Heart right ventricle (tissue), 16 donors: Measurements from ENCODE around the gene ZGRF1. TPM values are rescaled to one million over a fixed set of nuclear protein-coding genes. Genes with fewer than 3 reads are reported as not detected.

Experiments used
- ATAC-seq, 8 donors: fragments of 200-7000 bp; cut with Tn5 transposase; one replicate each; pipeline ENCODE4 v1.9.1; 2020; ENCODE audit warnings: mild to moderate bottlenecking in 8 of 8, moderate library complexity in 8 of 8, moderate number of reproducible peaks in 1 of 8
- DNase-seq, 2 donors: peaks; one replicate each; pipeline ENCODE4 v3.0.0-alpha.2; 2020
- H3K27ac ChIP-seq, 10 donors: fragments of 200-600 bp; sonication (generic) in 2 of 10; one replicate each; pipeline versions ENCODE4 v1.5.0 to v1.8.0; 2020 to 2022; ENCODE audit warnings: mild to moderate bottlenecking in 3 of 10
- H3K27me3 ChIP-seq, 7 donors: fragments of 200-600 bp; one replicate each; pipeline ENCODE4 v1.8.0; 2021 to 2022; ENCODE audit warnings: mild to moderate bottlenecking in 2 of 7
- H3K36me3 ChIP-seq, 9 donors: fragments of 200-600 bp; sonication (generic) in 1 of 9; one replicate each; pipeline versions ENCODE4 v1.5.0 to v1.8.0; 2020 to 2022; ENCODE audit warnings: mild to moderate bottlenecking in 2 of 9
- H3K4me1 ChIP-seq, 9 donors: fragments of 200-600 bp; sonication (generic) in 1 of 9; one replicate each; pipeline versions ENCODE4 v1.5.0 to v1.8.0; 2020 to 2022; ENCODE audit warnings: mild to moderate bottlenecking in 4 of 9
- H3K4me3 ChIP-seq, 10 donors: fragments of 200-600 bp; sonication (generic) in 2 of 10; one replicate each; pipeline versions ENCODE4 v1.5.0 to v1.8.0; 2020 to 2022; ENCODE audit warnings: mild to moderate bottlenecking in 7 of 10, moderate library complexity in 2 of 10
- H3K9me3 ChIP-seq, 11 donors: fragments of 200-600 bp in 10 of 11; sonication (generic) in 2 of 11; one replicate each; pipeline versions ENCODE4 v1.5.0 to v1.8.0; 2013 to 2022; ENCODE audit warnings: mild to moderate bottlenecking in 2 of 11, control low read depth in 1 of 11, moderate library complexity in 1 of 11
- WGBS, 2 donors: extraction: QIAGEN DNeasy Blood & Tissue Kit; methylation state at CpG; one replicate each; pipeline ENCODE4 v1.1.7; 2013; ENCODE audit warnings: inconsistent platforms in 1 of 2; 5-methylcytosine and 5-hydroxymethylcytosine counted together
- intact Hi-C, 10 donors: fragments of 100-400 bp; cut with DNase I; formaldehyde crosslinking; loops; one replicate each; pipeline versions ENCODE4 v1.11.1 to v1.14.2; 2022
- polyA plus RNA-seq, 2 donors: library from polyadenylated mRNA; stranded (reverse); fragments of 200-250 nt; gene quantifications; one replicate each; pipeline ENCODE4 v1.2.3, GENCODE V29; 2013
- total RNA-seq, 10 donors: library from RNA; stranded (reverse); fragmentation: NEBNext Ultra II Directional in 3 of 10; extraction: Animal tissue kit (Norgen Biotek cat#: 25700) in 3 of 10; gene quantifications; one replicate each; pipeline versions ENCODE4 v1.2.1 to v1.2.4, GENCODE V29; 2021 to 2023
- TF ChIP-seq, protein P1 (sequence below), 9 donors: fragments of 200-600 bp; sonication (generic) in 2 of 9; IDR thresholded peaks; one replicate each; pipeline versions ENCODE4 v1.5.0 to v1.8.0; 2021 to 2022; ENCODE audit warnings: antibody characterized with exemption in 9 of 9, mild to moderate bottlenecking in 5 of 9, moderate library complexity in 1 of 9
- donor health status: Arrhythmogenic right ventricular cardiomyopathy.
- donor health status: ischemic (EF 13 %, LVEDD 7.1; RV severe dilation, severe dysfunction).
- donor health status: healthy with polysubstance abuse.
- donor health status: DM: no; HTN: yes; CAD: no.
- donor health status: DM: no; HTN: no; CAD: no.
- donor health status: ischemic (EF 25% LVEDD 6.9; RV normal size, moderate dysfunction).
- donor health status: ischemic (EF 25% LVEDD 5.7; RV mildly dilated, moderate dysfunction).
- donor health status: healthy.
- donor health status: DM: yes; HTN: yes; CAD: no.
- donor health status: Ischemic cardiomyopathy.
- donor health status: ischemic (EF 35%, LVEDD 5.7; RV mildly dilated, moderate dysfunction).
- donor health status: nonischemic (EF 11% LVEDD 7.7; RV severe dilation, severe dysfunction).
- donor health status: DM: yes; HTN: yes; CAD: no.
- donor health status: PGD.
- donor health status: ischemic (EF 29% LVEDD 5.4; RV normal size, mild dysfunction).
- donor health status: nonischemic (EF 23%, LVEDD 6.1; RV moderate dilation, normal function).

The ZGRF1 gene
- total and polyA plus RNA-seq, 12 donors: 0.77 to 5.3 (median 2.1) TPM

DNA sequence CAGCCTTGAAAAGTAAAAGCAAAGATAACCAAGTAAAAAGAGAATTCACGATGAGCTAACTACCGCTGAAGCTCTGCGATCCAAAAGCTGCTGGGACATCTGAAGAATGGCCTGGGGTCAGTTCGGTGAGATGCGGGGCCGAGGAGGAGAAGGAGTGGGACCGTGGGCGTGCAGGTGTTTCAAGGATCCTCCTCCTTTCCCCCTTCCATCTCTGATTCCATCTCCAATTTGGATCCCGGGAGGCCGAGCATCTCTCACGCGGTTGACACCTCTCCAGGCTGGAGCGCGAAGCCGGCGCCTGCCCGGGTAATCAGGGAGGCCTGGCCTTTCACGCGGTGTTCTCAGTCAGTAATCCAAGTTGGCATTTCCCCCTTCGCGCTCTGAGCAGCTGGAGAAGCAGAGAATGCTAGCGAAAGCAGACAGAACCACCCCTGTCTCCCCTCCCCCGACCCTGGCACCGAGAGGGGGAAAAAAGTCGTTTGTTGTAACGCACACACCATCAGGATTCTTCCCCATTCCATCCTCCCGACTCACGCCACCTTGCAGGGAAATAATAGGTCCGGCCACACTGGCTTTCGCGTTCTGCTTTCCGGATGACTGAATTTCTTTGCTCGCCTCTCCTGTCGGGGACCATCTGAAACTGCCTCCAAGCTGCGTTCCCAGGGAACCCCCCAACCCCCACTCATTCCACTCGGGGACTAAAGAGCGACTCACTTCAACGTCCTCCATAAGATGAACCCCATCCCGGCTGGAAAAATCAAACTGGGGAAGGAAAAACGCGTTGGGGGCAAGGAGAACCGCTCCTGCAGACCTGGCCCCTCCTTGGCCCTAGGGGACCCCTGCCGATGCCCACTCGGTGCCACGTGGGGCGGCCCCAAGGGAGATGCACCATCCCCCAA, 127.2 kb downstream of the ZGRF1 start:
- no peak for DNase-seq
- peak overlapping the region in 3 of 10 donors; percentile 20 to 39 (median 20) for H3K4me3 ChIP-seq
- TF ChIP-seq, protein P1, sequence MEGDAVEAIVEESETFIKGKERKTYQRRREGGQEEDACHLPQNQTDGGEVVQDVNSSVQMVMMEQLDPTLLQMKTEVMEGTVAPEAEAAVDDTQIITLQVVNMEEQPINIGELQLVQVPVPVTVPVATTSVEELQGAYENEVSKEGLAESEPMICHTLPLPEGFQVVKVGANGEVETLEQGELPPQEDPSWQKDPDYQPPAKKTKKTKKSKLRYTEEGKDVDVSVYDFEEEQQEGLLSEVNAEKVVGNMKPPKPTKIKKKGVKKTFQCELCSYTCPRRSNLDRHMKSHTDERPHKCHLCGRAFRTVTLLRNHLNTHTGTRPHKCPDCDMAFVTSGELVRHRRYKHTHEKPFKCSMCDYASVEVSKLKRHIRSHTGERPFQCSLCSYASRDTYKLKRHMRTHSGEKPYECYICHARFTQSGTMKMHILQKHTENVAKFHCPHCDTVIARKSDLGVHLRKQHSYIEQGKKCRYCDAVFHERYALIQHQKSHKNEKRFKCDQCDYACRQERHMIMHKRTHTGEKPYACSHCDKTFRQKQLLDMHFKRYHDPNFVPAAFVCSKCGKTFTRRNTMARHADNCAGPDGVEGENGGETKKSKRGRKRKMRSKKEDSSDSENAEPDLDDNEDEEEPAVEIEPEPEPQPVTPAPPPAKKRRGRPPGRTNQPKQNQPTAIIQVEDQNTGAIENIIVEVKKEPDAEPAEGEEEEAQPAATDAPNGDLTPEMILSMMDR (IDR thresholded peaks at IDR 0.05): no peak
- H3K27ac ChIP-seq: no peak overlapping the region
- no peaks in the 10 kb centered on the region for H3K36me3 ChIP-seq
- WGBS, 2 donors: 2 to 3% methylated on average over 46 of the region's 46 CpGs
- intact Hi-C loops: no loop called here
- ATAC-seq: peak in 1 of 8 donors; percentile 22
- peaks cover 10 to 33% (median 24%) of the 10 kb centered on the region in 9 donors for H3K4me1 ChIP-seq
- H3K27me3 ChIP-seq: peaks cover 33 to 100% (median 99%) of the 10 kb centered on the region in 7 donors
- H3K9me3 ChIP-seq: peaks cover 0 to 4% (median 0%) of the 10 kb centered on the region in 11 donors

DNA sequence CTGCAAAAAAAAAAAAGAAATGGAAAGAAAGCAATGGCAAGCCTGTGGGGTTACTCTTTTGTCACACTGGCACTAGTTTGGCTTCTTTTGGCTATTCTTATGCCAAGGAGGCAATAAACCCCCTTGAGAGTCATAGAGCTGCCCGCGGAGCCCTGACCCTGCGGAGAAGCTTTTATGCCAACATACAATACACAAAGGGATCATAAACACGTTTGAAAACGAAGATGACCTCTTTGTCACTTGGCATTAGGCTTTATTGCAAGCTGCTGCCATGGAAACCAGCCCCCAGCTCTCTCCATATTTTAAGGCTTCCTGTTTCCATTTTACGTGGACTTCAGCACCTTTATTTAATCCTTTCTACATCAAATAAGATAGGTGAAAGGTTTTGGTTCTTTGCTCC, 128.4 kb downstream of the ZGRF1 start:
- Histone ChIP-seq H3K27me3 (peaks cover 24 to 100% (median 99%) of the 10 kb centered on the region in 7 donors), H3K27ac (no peak overlapping the region), H3K9me3 (peaks cover 0 to 4% (median 0%) of the 10 kb centered on the region in 11 donors), H3K36me3 (no peaks in the 10 kb centered on the region), H3K4me3 (no peak overlapping the region), H3K4me1 (peaks cover 10 to 27% (median 20%) of the 10 kb centered on the region in 9 donors)
- DNase-seq (no peak), ATAC-seq (no peak)
- TF ChIP-seq, protein P1 (IDR thresholded peaks at IDR 0.05): no peak
- WGBS, 2 donors: 4 to 10% methylated on average over 6 of the region's 6 CpGs
- intact Hi-C loops: no loop called here

DNA sequence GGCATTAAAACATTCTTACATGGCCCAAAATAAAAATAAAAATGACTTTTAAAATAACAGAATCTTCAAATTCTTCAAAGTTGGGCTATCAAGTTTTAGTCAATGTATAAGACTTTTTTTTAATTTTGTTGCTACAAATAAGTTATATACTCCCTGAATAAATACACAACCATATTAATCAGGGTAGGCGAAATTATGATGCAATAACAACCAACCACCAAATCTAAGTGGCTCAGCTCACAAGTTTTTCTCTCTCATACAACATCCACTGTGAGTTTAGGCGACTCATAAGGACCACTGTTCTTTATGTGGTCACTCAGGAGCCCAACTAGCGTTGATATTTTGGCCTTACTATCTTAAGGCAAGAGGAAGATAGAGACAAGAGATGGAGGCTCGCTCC, 131.9 kb downstream of the ZGRF1 start:
- H3K27me3 ChIP-seq: peaks cover 6 to 99% (median 86%) of the 10 kb centered on the region in 7 donors
- no peak for DNase-seq
- WGBS, 2 donors: 77 to 83% methylated on average over 4 of the region's 4 CpGs

DNA sequence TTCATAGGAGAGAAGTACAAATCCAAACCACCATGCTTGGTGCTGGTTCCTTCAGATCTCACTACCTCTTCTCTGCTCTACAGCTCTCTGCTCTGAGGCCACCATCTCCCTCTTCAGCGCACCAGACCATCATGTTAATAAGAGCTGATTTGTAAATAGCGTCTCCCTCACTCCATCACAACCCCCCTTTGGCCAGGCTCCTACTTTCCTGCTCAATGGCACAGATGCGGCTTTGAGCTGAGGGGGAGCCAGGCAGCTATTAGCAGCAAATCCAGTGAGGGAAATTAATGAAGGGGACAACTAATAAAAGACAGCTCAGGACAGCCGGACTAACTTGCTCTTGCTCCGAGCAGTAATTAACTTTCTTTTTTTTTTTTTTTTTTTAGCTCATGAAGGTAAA, 133.8 kb downstream of the ZGRF1 start:
- 72 to 74% methylated on average over 5 of the region's 5 CpGs for WGBS, 2 donors
- DNase-seq: no peak
- H3K4me1 ChIP-seq: no peaks in the 10 kb centered on the region
- no peak for ATAC-seq
- peaks cover 0 to 79% (median 66%) of the 10 kb centered on the region in 7 donors for H3K27me3 ChIP-seq
- H3K36me3 ChIP-seq: no peaks in the 10 kb centered on the region
- no peaks in the 10 kb centered on the region for H3K9me3 ChIP-seq
- intact Hi-C loops: no loop called here
- no peak overlapping the region for H3K27ac ChIP-seq
- no peak overlapping the region for H3K4me3 ChIP-seq
- TF ChIP-seq, protein P1 (IDR thresholded peaks at IDR 0.05): no peak

More for the DNA sequence above, 131.9 kb downstream of the ZGRF1 start:
- Histone ChIP-seq H3K4me1 (peaks cover 0 to 10% (median 7%) of the 10 kb centered on the region in 9 donors), H3K9me3 (peaks cover 0 to 4% (median 0%) of the 10 kb centered on the region in 11 donors), H3K27ac (no peak overlapping the region), H3K4me3 (no peak overlapping the region), H3K36me3 (no peaks in the 10 kb centered on the region)
- TF ChIP-seq, protein P1 (IDR thresholded peaks at IDR 0.05): no peak
- intact Hi-C loops: no loop called here
- no peak for ATAC-seq
